Activated T-cell treated with anti-CD3 and anti-CD28 coated beads, Interleukin-2, amount 50 U/mL, for 4 hours (primary cell): ENCODE results near the gene TEP1. TPM values are rescaled to one million over a fixed set of nuclear protein-coding genes. Genes with fewer than 3 reads are reported as not detected.
A peak's percentile ranks its signal among the peaks of the same experiment; 100 is the strongest.

Experiments
- ATAC-seq, 2 donors: fragments of 200-7000 bp; cut with Tn5 transposase; one replicate each; pipeline ENCODE4 v1.10.0; 2021
- DNase-seq: peaks from one replicate; pipeline ENCODE4 v3.0.0-alpha.2; 2020
- H3K27me3 Mint-ChIP-seq: one replicate; pipeline ENCODE4 v1.8.0; 2021; ENCODE audit warnings: low read depth, mixed read lengths
- H3K36me3 Mint-ChIP-seq: one replicate; pipeline ENCODE4 v1.8.0; 2022; ENCODE audit warnings: mixed read lengths; ENCODE audit not compliant: insufficient read depth
- H3K4me1 Mint-ChIP-seq: one replicate; pipeline ENCODE4 v1.8.0; 2021; ENCODE audit warnings: low read depth, mixed read lengths
- H3K4me3 Mint-ChIP-seq: one replicate; pipeline ENCODE4 v1.8.0; 2021; ENCODE audit warnings: mild to moderate bottlenecking, moderate library complexity, mixed read lengths
- H3K9me3 Mint-ChIP-seq: one replicate; pipeline ENCODE4 v1.8.0; 2021; ENCODE audit warnings: mixed read lengths
- total RNA-seq, 3 donors: library from RNA; stranded (reverse); gene quantifications; one replicate each; pipeline ENCODE4 v1.2.1, GENCODE V29; 2021

TEP1 gene
- total RNA-seq, 3 donors from 2014 or later = 14.7 to 21.7 (median 19.3) TPM

DNA sequence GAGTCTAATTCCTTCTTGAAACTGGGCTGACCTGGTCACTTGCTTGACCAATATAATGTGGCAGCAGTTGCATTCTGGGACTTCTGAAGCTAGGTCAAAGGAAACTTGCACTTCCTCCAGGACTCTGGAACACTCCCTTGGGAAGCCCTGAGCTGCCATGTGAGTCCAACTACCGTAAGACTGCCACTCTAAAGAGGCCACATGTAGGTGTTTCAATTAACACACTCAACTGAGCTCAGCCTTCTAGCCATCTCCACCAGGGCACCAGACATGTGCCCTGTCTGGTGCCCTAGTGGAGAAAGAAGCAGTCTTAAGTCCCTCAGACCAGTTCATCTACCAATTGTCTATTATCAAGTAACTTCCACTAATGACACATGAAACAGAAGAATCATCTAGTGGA lies 6.1 kb upstream of the TEP1 start:
- peaks cover 11% of the 10 kb centered on the region for H3K4me1 Mint-ChIP-seq
- H3K36me3 Mint-ChIP-seq = no peaks in the 10 kb centered on the region
- DNase-seq (no peak), ATAC-seq (no peak)
- H3K4me3 Mint-ChIP-seq = no peak overlapping the region
- no peaks in the 10 kb centered on the region for H3K27me3 Mint-ChIP-seq
- H3K9me3 Mint-ChIP-seq = no peaks in the 10 kb centered on the region

DNA sequence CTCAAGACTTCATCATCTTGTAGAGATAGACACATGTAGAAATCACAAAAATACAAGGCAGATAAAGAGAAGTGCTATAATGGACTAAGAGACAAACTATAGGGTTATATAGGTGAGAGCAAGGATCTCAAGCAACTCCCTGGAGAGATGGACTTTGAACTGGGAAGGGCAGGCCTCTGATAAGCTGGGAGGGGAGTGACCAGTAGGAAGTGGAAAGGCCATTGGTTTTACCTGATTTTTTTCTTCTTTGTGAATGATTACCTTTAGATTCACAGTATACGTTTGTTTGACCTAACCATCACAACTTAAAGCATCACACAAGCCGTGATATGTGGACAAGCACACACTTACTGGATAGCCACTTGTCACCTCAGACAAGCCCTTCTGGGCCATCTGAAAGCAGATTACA lies 5.2 kb upstream of the TEP1 start:
- H3K27me3 Mint-ChIP-seq = no peaks in the 10 kb centered on the region
- no peak overlapping the region for H3K4me3 Mint-ChIP-seq
- ATAC-seq = no peak
- peaks cover 20% of the 10 kb centered on the region for H3K4me1 Mint-ChIP-seq
- H3K9me3 Mint-ChIP-seq = no peaks in the 10 kb centered on the region
- no peak for DNase-seq
- no peaks in the 10 kb centered on the region for H3K36me3 Mint-ChIP-seq

DNA sequence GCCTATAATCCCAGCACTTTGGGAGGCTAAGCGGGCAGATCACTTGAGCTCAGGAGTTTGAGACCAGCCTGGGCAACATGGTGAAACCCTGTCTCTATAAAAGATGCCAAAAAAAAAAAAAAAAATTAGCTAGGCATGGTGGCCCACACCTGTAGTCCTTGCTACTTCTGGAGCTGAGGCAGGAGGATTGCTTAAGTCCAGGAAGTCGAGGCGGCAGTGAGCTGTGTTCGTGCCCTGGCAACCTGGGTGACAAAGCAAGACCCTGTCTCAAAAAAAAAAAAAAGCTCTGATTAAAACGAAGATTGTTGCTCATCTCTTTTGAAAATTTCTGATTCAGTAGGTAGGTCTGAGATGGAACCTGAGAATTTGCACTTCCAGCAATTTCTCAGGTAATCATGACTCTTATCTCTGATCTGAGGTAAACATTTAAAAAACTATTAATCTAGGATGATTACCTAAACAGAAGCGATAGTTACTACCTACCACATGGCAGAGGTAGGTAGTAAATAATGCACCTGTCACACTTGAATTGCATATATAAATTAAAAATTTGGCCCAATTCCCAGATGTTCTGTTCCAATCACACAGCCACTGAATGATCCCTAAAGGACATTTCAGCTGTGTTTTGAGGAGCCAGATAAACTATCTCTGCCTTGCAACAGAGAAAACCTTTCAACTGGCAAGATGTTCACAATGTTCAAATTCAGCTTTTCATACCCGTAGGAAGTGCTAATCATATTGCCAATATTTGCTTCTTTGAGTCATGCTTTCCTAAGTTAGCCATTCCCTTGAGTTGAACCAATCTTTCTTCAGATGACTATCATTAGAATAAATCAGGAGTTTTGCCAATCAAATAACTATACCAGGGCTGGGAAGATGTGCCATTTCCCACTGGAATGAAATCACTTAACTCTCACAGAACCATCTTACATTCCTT lies 4.2 kb upstream of the TEP1 start:
- H3K4me1 Mint-ChIP-seq = peaks cover 23% of the 10 kb centered on the region
- no peak overlapping the region for H3K4me3 Mint-ChIP-seq
- DNase-seq (no peak), ATAC-seq (no peak)
- no peaks in the 10 kb centered on the region for H3K27me3 Mint-ChIP-seq
- no peaks in the 10 kb centered on the region for H3K9me3 Mint-ChIP-seq
- no peaks in the 10 kb centered on the region for H3K36me3 Mint-ChIP-seq

DNA sequence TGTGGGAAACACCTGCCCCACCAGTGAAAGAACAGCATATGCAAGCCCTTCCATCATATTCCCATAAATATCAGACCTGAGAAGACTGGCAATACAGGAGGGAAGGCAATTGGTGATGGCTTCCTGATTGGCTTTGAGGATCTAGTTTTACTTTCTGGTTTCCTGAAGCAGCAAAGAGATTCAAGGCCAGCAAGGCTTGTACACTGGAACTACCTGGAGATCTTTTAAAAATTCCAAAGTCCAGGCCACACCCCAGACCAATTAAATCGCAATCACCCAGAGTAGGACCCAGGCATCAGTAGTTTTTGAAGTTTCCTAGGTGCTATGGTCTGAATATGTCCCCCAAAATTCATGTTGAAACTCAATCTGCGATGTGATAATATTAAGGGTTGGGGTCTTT lies 2.9 kb upstream of the TEP1 start:
- Mint-ChIP-seq H3K9me3 (no peaks in the 10 kb centered on the region), H3K4me3 (no peak overlapping the region), H3K27me3 (no peaks in the 10 kb centered on the region), H3K36me3 (no peaks in the 10 kb centered on the region), H3K4me1 (peaks cover 33% of the 10 kb centered on the region)
- DNase-seq (no peak), ATAC-seq (no peak)

DNA sequence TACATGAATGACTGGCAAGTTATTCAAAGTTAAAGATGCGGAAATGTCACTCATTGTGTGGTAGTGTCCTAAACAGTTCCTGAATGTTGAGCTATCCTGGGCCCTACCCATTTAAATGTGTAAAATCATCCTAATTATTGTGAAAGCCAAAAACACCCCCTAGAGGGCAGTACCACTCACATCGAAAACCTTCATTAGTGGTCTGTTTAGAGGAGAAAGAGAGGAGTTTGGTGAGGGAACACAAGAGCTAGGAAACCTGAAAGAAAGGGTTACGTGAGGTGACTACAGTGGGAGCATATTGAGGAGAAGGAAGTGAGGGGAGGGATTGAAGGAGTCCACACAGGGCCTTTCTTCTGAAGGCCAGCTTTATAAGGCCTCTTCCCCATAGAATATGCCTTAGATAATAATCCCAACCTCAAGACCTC lies 2.5 kb upstream of the TEP1 start:
- Mint-ChIP-seq H3K9me3 (no peaks in the 10 kb centered on the region), H3K36me3 (no peaks in the 10 kb centered on the region), H3K27me3 (no peaks in the 10 kb centered on the region), H3K4me3 (no peak overlapping the region), H3K4me1 (peaks cover 37% of the 10 kb centered on the region)
- DNase-seq (peak; percentile 18), ATAC-seq (peak; percentile 26 to 27)

DNA sequence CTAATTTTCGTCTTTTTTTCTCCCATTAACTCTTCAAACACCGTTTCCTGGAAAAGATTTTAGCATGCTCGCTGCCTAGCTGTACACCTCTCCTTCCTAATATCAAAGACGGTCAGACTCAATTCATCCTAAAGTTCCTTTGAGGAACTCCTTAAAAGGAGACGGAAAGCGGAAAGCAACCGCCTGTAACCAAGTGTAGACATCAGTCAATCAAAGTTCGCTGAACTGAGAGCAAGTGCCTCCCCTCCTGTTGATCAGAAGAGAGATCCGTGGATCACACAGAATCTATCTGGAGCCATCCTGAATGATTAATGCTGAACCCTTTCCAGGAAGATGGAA lies 412 bp upstream of the TEP1 start:
- H3K9me3 Mint-ChIP-seq = no peaks in the 10 kb centered on the region
- ATAC-seq (peak; percentile 45 to 53), DNase-seq (no peak)
- H3K27me3 Mint-ChIP-seq = no peaks in the 10 kb centered on the region
- H3K36me3 Mint-ChIP-seq = peaks cover 7% of the 10 kb centered on the region
- H3K4me1 Mint-ChIP-seq = peaks cover 47% of the 10 kb centered on the region
- peak overlapping the region; percentile 94 for H3K4me3 Mint-ChIP-seq

DNA sequence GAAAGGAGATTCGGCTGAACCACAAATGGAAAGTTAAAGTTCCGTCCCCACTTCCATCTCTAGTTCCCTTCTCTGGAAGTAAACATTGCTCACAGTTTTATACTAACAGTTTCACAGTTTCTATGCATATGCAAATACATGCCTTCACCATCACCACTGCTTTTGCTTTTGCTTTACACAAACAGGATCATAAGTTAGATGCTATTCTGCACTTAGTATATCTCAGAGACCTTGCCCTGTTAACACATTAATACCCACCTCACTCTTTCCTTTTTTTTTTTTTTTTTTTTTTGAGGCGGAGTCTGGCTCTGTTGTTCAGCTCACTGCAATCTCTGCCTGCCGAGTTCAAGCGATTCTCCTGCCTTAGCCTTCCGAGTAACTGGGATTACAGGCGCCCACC lies 890 bp downstream of the TEP1 start:
- DNase-seq = no peak
- Mint-ChIP-seq H3K4me3 (peak overlapping the region; percentile 94), H3K4me1 (peaks cover 49% of the 10 kb centered on the region), H3K27me3 (no peaks in the 10 kb centered on the region), H3K36me3 (peaks cover 13% of the 10 kb centered on the region), H3K9me3 (no peaks in the 10 kb centered on the region)
- peak; percentile 47 to 58 for ATAC-seq

DNA sequence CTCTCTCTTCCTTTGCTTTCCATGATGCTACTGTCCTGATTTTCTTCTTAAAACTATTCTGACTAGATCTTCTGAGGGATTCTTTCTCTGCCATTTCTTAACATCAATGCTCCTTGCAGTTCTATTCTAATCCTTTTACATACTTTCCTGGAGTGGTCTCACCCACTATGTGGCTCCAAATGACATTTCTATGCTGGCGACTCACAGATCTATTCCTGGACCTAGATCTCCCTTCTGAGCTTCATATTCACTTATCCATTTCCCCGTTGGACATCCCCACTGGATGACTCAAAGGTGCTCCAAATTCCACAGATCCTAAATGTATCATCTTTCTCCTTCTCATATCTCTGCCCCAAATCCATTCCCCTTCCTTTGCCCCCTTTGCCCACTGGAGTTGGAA lies 4.1 kb downstream of the TEP1 start:
- ATAC-seq (no peak), DNase-seq (no peak)
- no peaks in the 10 kb centered on the region for H3K27me3 Mint-ChIP-seq
- no peak overlapping the region for H3K4me3 Mint-ChIP-seq
- peaks cover 47% of the 10 kb centered on the region for H3K4me1 Mint-ChIP-seq
- H3K9me3 Mint-ChIP-seq = no peaks in the 10 kb centered on the region
- peaks cover 35% of the 10 kb centered on the region for H3K36me3 Mint-ChIP-seq

DNA sequence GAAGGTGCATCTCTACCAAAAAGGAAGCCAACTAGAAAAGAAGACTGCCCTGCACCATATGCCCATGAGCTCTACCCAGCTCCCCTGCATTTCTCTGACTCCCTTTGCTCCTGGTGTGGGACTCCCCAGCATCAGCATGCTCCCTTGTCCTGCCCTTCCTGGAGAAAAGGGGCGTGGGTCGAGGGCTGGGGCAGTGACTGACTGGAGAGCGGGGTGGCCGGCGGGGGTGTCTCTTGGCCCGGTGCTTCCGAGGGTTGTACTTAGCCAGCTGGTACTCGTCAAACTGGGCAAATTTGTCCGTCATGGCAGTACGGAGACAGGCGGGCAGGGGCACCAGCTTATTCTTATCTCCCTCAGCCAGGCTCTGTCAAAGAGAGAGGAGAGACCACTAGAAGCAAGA lies 9.8 kb downstream of the TEP1 start:
- H3K9me3 Mint-ChIP-seq = no peaks in the 10 kb centered on the region
- DNase-seq = no peak
- no peak for ATAC-seq
- peaks cover 33% of the 10 kb centered on the region for H3K4me1 Mint-ChIP-seq
- H3K4me3 Mint-ChIP-seq = no peak overlapping the region
- H3K27me3 Mint-ChIP-seq = no peaks in the 10 kb centered on the region
- H3K36me3 Mint-ChIP-seq = peaks cover 53% of the 10 kb centered on the region

DNA sequence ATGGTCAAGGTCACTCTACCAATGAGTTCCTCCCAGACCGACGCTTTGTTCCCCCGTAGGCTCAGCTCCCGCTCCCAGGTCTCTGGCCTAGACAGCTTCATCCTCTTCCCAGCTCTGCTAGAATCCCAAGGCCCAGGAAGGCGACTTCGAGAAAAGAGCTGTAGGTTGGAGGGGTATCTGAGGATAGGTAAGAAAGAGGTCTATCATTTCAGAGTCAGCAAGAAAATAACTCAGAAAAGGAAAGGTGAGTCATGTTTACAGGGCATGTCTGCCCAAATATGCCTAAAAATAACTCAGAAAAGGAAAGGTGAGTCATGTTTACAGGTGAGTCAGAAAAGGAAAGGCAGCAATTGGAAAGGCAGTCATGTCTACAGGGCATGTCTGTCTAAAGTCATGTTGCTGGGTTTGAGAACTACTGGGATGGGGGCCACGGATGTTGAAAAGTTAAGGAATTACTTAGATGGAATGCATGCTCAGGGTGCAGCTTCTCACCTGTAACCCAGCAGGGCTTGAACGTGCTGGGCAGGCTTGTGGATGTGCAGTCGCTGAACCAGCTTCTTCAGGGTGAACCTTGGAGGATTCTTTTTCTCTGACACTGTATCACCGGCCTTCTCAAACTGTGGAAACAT lies 12.2 kb downstream of the TEP1 start:
- Mint-ChIP-seq H3K27me3 (no peaks in the 10 kb centered on the region), H3K4me3 (peak overlapping the region; percentile 71), H3K36me3 (peaks cover 44% of the 10 kb centered on the region), H3K4me1 (peaks cover 29% of the 10 kb centered on the region), H3K9me3 (no peaks in the 10 kb centered on the region)
- DNase-seq (no peak), ATAC-seq (peak; percentile 88 to 97)

DNA sequence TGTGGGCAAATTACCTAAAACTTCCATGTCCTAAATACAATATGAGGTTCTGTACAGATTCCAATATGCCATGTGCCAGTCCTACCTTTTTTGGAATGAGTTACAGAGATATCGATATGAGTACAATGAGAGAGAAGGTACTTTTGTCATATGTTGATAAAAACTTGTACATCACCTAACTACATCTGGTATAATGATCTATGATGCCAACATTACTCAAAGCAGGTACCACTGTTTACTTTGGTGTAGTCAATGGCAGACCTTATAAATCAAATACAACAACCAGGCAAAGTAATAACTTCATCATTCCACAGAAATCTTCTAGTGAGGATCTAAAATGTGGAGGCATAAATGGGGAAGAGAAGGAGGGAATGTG lies 12.7 kb downstream of the TEP1 start:
- ATAC-seq (peak; percentile 63 to 67), DNase-seq (no peak)
- Mint-ChIP-seq H3K27me3 (no peaks in the 10 kb centered on the region), H3K9me3 (no peaks in the 10 kb centered on the region), H3K36me3 (peaks cover 45% of the 10 kb centered on the region), H3K4me3 (peak overlapping the region; percentile 71), H3K4me1 (peaks cover 28% of the 10 kb centered on the region)

DNA sequence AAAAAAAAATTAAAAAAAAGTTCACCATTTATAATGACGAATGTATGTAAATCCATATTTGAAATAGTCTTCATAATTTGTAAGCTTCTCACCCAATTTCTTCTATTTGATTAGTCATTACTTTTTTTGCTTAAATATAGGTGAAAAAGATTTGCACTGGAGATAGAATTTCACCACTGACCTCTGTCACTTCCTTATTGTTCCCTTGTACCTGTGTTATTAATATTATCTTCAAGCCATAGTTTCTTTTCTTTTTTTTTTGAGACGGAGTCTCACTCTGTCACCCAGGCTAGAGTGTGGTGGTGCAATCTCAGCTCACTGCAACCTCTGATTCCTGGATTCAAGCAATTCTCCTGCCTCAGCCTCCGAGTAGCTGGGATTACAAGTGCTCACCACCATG lies 15.8 kb downstream of the TEP1 start:
- no peak for DNase-seq
- Mint-ChIP-seq H3K4me3 (no peak overlapping the region), H3K36me3 (peaks cover 40% of the 10 kb centered on the region)

DNA sequence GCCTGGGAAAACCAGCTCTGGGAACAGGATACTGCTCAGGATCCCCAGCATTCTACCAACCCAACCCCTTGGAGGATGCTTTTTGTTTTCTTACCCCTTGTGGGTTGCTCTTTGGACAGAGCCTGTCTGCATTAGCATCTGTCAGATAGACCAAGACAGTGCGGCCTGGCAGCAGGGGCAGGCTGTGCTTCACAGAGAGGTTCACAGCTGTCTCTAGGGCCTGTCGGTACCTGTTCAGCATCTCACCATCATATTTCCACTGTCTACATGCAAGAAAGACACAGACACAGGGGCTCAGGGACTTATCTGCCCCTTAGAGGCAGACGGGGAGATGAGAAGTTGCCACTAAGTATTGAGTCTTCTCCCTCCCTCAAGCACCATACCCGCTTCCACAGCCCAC lies 21.8 kb downstream of the TEP1 start:
- ATAC-seq (no peak), DNase-seq (no peak)
- Mint-ChIP-seq H3K9me3 (no peaks in the 10 kb centered on the region), H3K4me3 (no peak overlapping the region), H3K36me3 (peaks cover 46% of the 10 kb centered on the region), H3K4me1 (no peaks in the 10 kb centered on the region), H3K27me3 (no peaks in the 10 kb centered on the region)

More for the DNA sequence above, 15.8 kb downstream of the TEP1 start:
- H3K4me1 Mint-ChIP-seq = peaks cover 20% of the 10 kb centered on the region
- no peaks in the 10 kb centered on the region for H3K27me3 Mint-ChIP-seq
- ATAC-seq = no peak
- no peaks in the 10 kb centered on the region for H3K9me3 Mint-ChIP-seq

DNA sequence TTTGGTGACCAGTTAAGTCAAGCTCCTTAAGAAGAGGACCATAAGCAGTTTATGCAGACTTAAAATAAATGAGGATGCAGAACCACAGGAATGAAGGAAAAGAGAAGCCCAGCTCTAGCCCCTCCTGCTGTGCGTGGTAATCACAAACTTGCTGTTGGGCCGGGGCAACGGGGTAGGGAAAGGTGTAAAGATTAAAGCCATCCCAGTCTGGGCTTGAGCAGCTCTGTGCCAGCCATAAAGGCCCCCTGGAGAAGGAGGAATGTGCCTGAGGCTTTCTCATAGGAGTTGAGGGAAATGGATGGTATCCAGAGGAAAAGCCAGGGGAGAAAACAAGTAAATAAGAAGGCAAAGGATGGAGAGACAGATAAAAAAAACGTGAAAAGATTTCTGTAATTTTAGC lies 25.1 kb downstream of the TEP1 start:
- Mint-ChIP-seq H3K4me1 (no peaks in the 10 kb centered on the region), H3K9me3 (no peaks in the 10 kb centered on the region), H3K27me3 (no peaks in the 10 kb centered on the region), H3K36me3 (peaks cover 49% of the 10 kb centered on the region), H3K4me3 (no peak overlapping the region)
- DNase-seq (no peak), ATAC-seq (no peak)

DNA sequence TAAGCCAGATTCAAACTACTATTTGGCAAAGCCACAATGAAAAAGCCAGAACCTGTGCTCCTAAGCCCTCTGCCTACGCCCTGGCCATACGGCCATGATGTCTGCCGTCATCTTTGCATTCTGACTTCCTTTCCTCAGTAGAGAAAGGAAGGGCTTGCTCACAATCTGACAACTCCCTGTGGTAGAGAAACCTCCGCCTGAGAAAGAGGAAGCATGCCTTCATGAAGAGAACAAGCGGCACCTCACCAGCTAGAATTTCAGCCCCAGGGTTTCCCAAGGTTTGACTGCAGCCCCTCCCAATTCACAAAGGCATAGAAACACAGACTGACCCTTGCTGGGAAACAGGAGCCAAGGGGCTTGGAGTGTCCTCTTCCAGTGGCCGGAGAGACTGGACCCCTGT lies 25.7 kb downstream of the TEP1 start:
- H3K4me1 Mint-ChIP-seq = no peaks in the 10 kb centered on the region
- no peak for DNase-seq

More for the DNA sequence above, 25.7 kb downstream of the TEP1 start:
- H3K36me3 Mint-ChIP-seq = peaks cover 47% of the 10 kb centered on the region
- H3K4me3 Mint-ChIP-seq = no peak overlapping the region
- no peaks in the 10 kb centered on the region for H3K27me3 Mint-ChIP-seq
- ATAC-seq = no peak
- no peaks in the 10 kb centered on the region for H3K9me3 Mint-ChIP-seq
